Measurements from ENCODE around the gene TNXB.
"Not testable (repeated sequence)": the region's sequence is repeated elsewhere in the genome, so short reads cannot be mapped to it uniquely, and the experiment has no call there.

GRCh38 chr6:32049149-32049548 is 60.0 kb downstream of the TNXB start:
- TF ChIP-seq, protein P1, sequence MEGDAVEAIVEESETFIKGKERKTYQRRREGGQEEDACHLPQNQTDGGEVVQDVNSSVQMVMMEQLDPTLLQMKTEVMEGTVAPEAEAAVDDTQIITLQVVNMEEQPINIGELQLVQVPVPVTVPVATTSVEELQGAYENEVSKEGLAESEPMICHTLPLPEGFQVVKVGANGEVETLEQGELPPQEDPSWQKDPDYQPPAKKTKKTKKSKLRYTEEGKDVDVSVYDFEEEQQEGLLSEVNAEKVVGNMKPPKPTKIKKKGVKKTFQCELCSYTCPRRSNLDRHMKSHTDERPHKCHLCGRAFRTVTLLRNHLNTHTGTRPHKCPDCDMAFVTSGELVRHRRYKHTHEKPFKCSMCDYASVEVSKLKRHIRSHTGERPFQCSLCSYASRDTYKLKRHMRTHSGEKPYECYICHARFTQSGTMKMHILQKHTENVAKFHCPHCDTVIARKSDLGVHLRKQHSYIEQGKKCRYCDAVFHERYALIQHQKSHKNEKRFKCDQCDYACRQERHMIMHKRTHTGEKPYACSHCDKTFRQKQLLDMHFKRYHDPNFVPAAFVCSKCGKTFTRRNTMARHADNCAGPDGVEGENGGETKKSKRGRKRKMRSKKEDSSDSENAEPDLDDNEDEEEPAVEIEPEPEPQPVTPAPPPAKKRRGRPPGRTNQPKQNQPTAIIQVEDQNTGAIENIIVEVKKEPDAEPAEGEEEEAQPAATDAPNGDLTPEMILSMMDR (IDR thresholded peaks at IDR 0.05), result not testable (repeated sequence)
- TF ChIP-seq POLR2A (IDR thresholded peaks at IDR 0.05), result not testable (repeated sequence)
